ENCODE measurements around the gene KRT14.
A peak's percentile ranks its signal among the peaks of the same experiment; 100 is the strongest.

The KRT14 gene

DNA sequence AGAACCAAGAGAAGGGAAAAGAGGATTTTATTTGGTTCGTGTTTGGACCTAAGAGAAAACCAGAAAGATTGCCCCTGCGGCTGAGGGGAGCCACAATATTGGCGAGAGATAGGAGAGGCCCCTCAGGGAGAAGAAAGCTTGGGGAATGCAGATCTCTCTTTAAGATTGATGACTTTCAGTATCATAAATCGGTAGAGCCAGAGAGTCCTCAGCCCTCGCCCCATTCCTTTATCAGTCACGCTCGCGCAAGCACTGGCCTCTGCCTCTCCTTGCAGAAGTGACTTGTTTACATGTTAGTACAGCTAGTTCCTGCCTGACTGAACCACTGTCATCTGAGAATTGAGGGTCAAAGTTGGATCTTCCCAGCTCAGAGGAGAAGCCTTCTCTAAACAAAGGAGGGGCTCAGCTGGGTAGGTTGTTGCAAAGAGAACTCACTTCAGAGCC lies 37.1 kb downstream of the KRT14 start:
- H2BK5ac ChIP-seq (ENCODE audit: low read length): no peak overlapping the region
- no peak overlapping the region for H3K14ac ChIP-seq (ENCODE audit: low read length)
- no peak overlapping the region for H4K8ac ChIP-seq (ENCODE audit: low read depth, low read length)
- DNase-seq (ENCODE audit: low spot score): no peak
- no CpG with 5 or more reads among the region's 8 CpGs for WGBS, 2 donors (ENCODE audit: extremely low coverage in 2 of 2, insufficient read length in 2 of 2, insufficient replicate concordance in 1 of 2)
- no peak overlapping the region for H2BK15ac ChIP-seq (ENCODE audit: low read length)
- no peak overlapping the region for H3K23ac ChIP-seq (ENCODE audit: low read depth, low read length, poor library complexity)
- H3K27ac ChIP-seq (replicated peaks; ENCODE audit: low read length): no peak overlapping the region
- H3K79me1 ChIP-seq (ENCODE audit: low read depth, low read length): no peaks in the 10 kb centered on the region
- peaks cover 2 to 15% of the 10 kb centered on the region in 2 donors for H3K4me1 ChIP-seq (ENCODE audit: control insufficient read depth in 2 of 2, insufficient read depth in 1 of 2, low read depth in 1 of 2, low read length in 2 of 2)
- no peak overlapping the region for H3K4ac ChIP-seq (ENCODE audit: low read length)
- H2AFZ ChIP-seq (ENCODE audit: low read length): peak overlapping the region; percentile 86
- H3K27me3 ChIP-seq (ENCODE audit: control insufficient read depth in 3 of 3, insufficient read depth in 3 of 3, low read depth in 1 of 3, low read length in 3 of 3): peaks cover 0 to 3% (median 0%) of the 10 kb centered on the region in 3 experiments
- no peak overlapping the region for H3K18ac ChIP-seq (ENCODE audit: low read length)
- no peak overlapping the region for H3K9ac ChIP-seq (ENCODE audit: low read depth, low read length, poor library complexity)
- no peak overlapping the region for H2BK12ac ChIP-seq (ENCODE audit: low read length)
- H2AK5ac ChIP-seq (ENCODE audit: low read depth, low read length): no peak overlapping the region
- no peak overlapping the region for H3K4me2 ChIP-seq (ENCODE audit: insufficient read depth, low read length, poor library complexity, severe bottlenecking)
- H4K91ac ChIP-seq (ENCODE audit: low read depth, low read length, poor library complexity): peak overlapping the region; percentile 45
- H2BK120ac ChIP-seq (ENCODE audit: low read depth, low read length): no peak overlapping the region
- H3K9me3 ChIP-seq (replicated peaks in 1 of 2; ENCODE audit: control insufficient read depth in 2 of 2, insufficient read depth in 1 of 2, low read depth in 1 of 2, low read length in 2 of 2): no peaks in the 10 kb centered on the region
- H3K4me3 ChIP-seq (ENCODE audit: low read length in 2 of 2): no peak overlapping the region
- no peaks in the 10 kb centered on the region for H3K36me3 ChIP-seq (replicated peaks in 1 of 2; ENCODE audit: control insufficient read depth in 2 of 2, insufficient read depth in 2 of 2, low read length in 2 of 2)

DNA sequence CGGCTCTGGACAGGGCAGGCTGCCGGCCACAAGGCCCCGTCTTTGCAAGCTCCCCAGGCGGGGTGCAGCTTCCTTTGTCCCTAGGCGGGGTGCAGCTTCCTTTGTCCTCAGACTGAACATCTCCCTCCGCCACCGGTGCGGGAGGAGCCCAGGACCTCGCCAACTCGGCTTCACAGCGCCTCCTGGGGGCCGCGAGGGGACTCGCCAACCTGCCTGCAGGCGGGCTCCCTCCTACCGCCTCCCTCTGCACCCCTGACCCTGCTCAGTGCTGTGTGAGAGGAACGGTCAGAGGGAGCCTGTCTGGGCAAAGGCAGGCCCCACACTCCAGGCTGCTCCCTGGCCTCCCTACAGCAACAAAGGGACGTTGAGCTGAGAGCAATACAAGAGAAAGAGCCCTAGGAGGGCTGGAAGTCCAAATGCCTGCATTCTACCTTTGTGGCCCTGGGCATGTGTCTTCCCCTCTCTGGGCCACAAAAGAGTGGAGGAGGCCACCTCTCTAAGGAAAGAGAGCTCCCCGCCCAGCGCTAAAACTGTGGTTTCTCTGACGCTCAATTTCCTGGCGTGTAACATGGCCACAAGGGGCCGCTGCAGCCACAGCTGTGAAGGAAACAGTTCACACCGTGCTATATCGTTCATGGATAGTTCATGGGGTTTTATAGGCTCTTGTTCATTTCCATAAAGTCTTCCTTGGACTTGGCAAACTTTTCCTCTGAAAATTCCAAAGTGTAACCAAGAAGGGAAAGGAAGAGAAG lies 37.7 kb downstream of the KRT14 start:
- no peak overlapping the region for H3K4me3 ChIP-seq (ENCODE audit: low read length in 2 of 2)
- H3K27ac ChIP-seq (replicated peaks; ENCODE audit: low read length): peak overlapping the region; percentile 81
- no peak overlapping the region for H3K23ac ChIP-seq (ENCODE audit: low read depth, low read length, poor library complexity)
- H2BK15ac ChIP-seq (ENCODE audit: low read length): no peak overlapping the region
- H3K79me1 ChIP-seq (ENCODE audit: low read depth, low read length): no peaks in the 10 kb centered on the region
- H3K9me3 ChIP-seq (replicated peaks in 1 of 2; ENCODE audit: control insufficient read depth in 2 of 2, insufficient read depth in 1 of 2, low read depth in 1 of 2, low read length in 2 of 2): no peaks in the 10 kb centered on the region
- no peak overlapping the region for H2BK5ac ChIP-seq (ENCODE audit: low read length)
- H3K9ac ChIP-seq (ENCODE audit: low read depth, low read length, poor library complexity): no peak overlapping the region
- H3K36me3 ChIP-seq (replicated peaks in 1 of 2; ENCODE audit: control insufficient read depth in 2 of 2, insufficient read depth in 2 of 2, low read length in 2 of 2): no peaks in the 10 kb centered on the region
- peak overlapping the region; percentile 86 for H2AFZ ChIP-seq (ENCODE audit: low read length)
- H3K18ac ChIP-seq (ENCODE audit: low read length): peak overlapping the region; percentile 96
- H3K4ac ChIP-seq (ENCODE audit: low read length): no peak overlapping the region
- H2AK5ac ChIP-seq (ENCODE audit: low read depth, low read length): no peak overlapping the region
- H3K27me3 ChIP-seq (ENCODE audit: control insufficient read depth in 3 of 3, insufficient read depth in 3 of 3, low read depth in 1 of 3, low read length in 3 of 3): peaks cover 0 to 3% (median 0%) of the 10 kb centered on the region in 3 experiments
- peak; percentile 85 for DNase-seq (ENCODE audit: low spot score)
- H2BK120ac ChIP-seq (ENCODE audit: low read depth, low read length): peak overlapping the region; percentile 7
- peaks cover 2 to 19% of the 10 kb centered on the region in 2 donors for H3K4me1 ChIP-seq (ENCODE audit: control insufficient read depth in 2 of 2, insufficient read depth in 1 of 2, low read depth in 1 of 2, low read length in 2 of 2)
- H3K14ac ChIP-seq (ENCODE audit: low read length): no peak overlapping the region
- H4K8ac ChIP-seq (ENCODE audit: low read depth, low read length): no peak overlapping the region
- no peak overlapping the region for H4K91ac ChIP-seq (ENCODE audit: low read depth, low read length, poor library complexity)
- no peak overlapping the region for H3K4me2 ChIP-seq (ENCODE audit: insufficient read depth, low read length, poor library complexity, severe bottlenecking)
- no peak overlapping the region for H2BK12ac ChIP-seq (ENCODE audit: low read length)
- no CpG with 5 or more reads among the region's 25 CpGs for whole genome bisulfite sequencing, 2 donors (ENCODE audit: extremely low coverage in 2 of 2, insufficient read length in 2 of 2, insufficient replicate concordance in 1 of 2)

DNA sequence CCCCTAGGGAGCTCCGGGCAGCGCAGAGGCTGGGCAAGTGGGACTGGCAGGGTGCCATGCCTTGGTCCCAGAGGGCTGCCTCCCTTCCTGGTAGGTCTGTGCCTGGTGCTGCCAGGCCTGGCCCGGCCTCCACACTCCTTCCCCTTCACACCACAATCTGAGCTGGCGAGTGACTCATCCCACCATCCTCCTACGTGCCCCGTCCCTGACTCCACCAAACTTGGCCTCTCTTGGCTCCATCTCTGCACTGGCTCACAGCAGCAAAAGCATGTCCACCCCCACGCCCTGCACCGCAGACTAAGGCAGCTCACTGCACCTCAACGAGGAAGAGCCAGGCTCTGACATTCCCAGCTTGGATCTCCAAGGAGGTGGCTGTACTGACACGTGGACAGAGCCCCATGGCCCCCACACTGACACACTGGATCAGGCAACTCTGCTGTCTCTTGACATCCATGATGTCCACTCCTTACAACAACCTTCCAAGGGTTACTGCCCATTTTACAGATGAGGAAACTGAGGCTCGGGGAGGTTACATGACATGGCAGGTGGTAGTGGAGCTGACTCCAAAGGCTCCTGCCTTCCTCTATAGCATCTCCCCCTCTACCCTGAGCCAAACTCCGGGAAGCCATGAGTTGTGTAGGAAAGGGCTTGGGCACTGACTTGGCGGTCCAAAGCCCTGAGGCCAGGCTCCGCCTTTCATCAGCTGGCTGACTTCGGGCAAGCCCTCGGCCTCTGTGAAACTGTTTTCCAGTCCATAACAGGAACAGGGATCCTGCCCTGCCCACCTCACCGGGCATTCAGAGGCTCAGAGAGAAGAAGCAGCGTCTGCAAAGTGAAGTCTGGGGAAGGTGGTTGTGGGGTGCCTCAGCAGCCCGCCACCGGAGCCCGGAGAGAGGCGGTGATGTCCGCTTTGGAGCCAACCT lies 38.5 kb downstream of the KRT14 start:
- no peaks in the 10 kb centered on the region for H3K36me3 ChIP-seq (replicated peaks in 1 of 2; ENCODE audit: control insufficient read depth in 2 of 2, insufficient read depth in 2 of 2, low read length in 2 of 2)
- H3K4me3 ChIP-seq (ENCODE audit: low read length in 2 of 2): peak overlapping the region in 1 of 2 donors; percentile 8
- peak overlapping the region; percentile 7 for H2BK120ac ChIP-seq (ENCODE audit: low read depth, low read length)
- peak overlapping the region; percentile 86 for H2AFZ ChIP-seq (ENCODE audit: low read length)
- peak overlapping the region; percentile 1 for H3K23ac ChIP-seq (ENCODE audit: low read depth, low read length, poor library complexity)
- no peak overlapping the region for H3K4me2 ChIP-seq (ENCODE audit: insufficient read depth, low read length, poor library complexity, severe bottlenecking)
- peak overlapping the region; percentile 92 for H2AK5ac ChIP-seq (ENCODE audit: low read depth, low read length)
- H3K27me3 ChIP-seq (ENCODE audit: control insufficient read depth in 3 of 3, insufficient read depth in 3 of 3, low read depth in 1 of 3, low read length in 3 of 3): peaks cover 0 to 3% (median 0%) of the 10 kb centered on the region in 3 experiments
- H3K4ac ChIP-seq (ENCODE audit: low read length): peak overlapping the region; percentile 10
- peak overlapping the region; percentile 20 for H4K8ac ChIP-seq (ENCODE audit: low read depth, low read length)
- peak overlapping the region; percentile 96 for H3K18ac ChIP-seq (ENCODE audit: low read length)
- H3K27ac ChIP-seq (replicated peaks; ENCODE audit: low read length): peak overlapping the region; percentile 12
- H2BK15ac ChIP-seq (ENCODE audit: low read length): peak overlapping the region; percentile 69
- no peak overlapping the region for H3K14ac ChIP-seq (ENCODE audit: low read length)
- peak overlapping the region; percentile 61 for H3K9ac ChIP-seq (ENCODE audit: low read depth, low read length, poor library complexity)
- H2BK5ac ChIP-seq (ENCODE audit: low read length): no peak overlapping the region
- DNase-seq (ENCODE audit: low spot score): no peak
- H3K79me1 ChIP-seq (ENCODE audit: low read depth, low read length): no peaks in the 10 kb centered on the region
- whole genome bisulfite sequencing, 2 donors (ENCODE audit: extremely low coverage in 2 of 2, insufficient read length in 2 of 2, insufficient replicate concordance in 1 of 2): no CpG with 5 or more reads among the region's 23 CpGs
- H3K4me1 ChIP-seq (ENCODE audit: control insufficient read depth in 2 of 2, insufficient read depth in 1 of 2, low read depth in 1 of 2, low read length in 2 of 2): peaks cover 2 to 19% of the 10 kb centered on the region in 2 donors
- H2BK12ac ChIP-seq (ENCODE audit: low read length): peak overlapping the region; percentile 5
- no peak overlapping the region for H4K91ac ChIP-seq (ENCODE audit: low read depth, low read length, poor library complexity)
- no peaks in the 10 kb centered on the region for H3K9me3 ChIP-seq (replicated peaks in 1 of 2; ENCODE audit: control insufficient read depth in 2 of 2, insufficient read depth in 1 of 2, low read depth in 1 of 2, low read length in 2 of 2)

Data from neuronal stem cell (in vitro differentiated cells).